HG02884 (cell line): ENCODE measurements around the gene SEMA3A.

Experiments
- ATAC-seq: cut with Tn5 transposase; IDR thresholded peaks from one replicate; pipeline ENCODE4 v1.9.1; 2021; ENCODE audit warnings: mild to moderate bottlenecking, moderate library complexity; ENCODE audit not compliant: unreplicated experiment

The SEMA3A gene

GRCh38 chr7:84112771-84113170 lies 81.8 kb downstream of the SEMA3A start:
- ATAC-seq, result no peak

GRCh38 chr7:84111842-84112241 lies 82.7 kb downstream of the SEMA3A start:
- ATAC-seq, result no peak

GRCh38 chr7:84110400-84110799 lies 84.2 kb downstream of the SEMA3A start:
- ATAC-seq, result no peak

- ATAC-seq, result no peak
Measured at GRCh38 chr7:84108787-84109186, 85.8 kb downstream of the SEMA3A start.

- no peak for ATAC-seq
Measured at GRCh38 chr7:84108119-84108518, 86.5 kb downstream of the SEMA3A start.

GRCh38 chr7:84107259-84107658 lies 87.3 kb downstream of the SEMA3A start:
- no peak for ATAC-seq

- no peak for ATAC-seq
Measured at GRCh38 chr7:84106291-84106690, 88.3 kb downstream of the SEMA3A start.

- ATAC-seq, result no peak
Measured at GRCh38 chr7:84105586-84105985, 89.0 kb downstream of the SEMA3A start.

GRCh38 chr7:84104826-84105225 lies 89.8 kb downstream of the SEMA3A start:
- ATAC-seq, result no peak

- ATAC-seq, result no peak
Measured at GRCh38 chr7:84102213-84102612, 92.4 kb downstream of the SEMA3A start.

GRCh38 chr7:84100866-84101265 lies 93.7 kb downstream of the SEMA3A start:
- no peak for ATAC-seq

- ATAC-seq, result no peak
Measured at GRCh38 chr7:84095971-84096370, 98.6 kb downstream of the SEMA3A start.

GRCh38 chr7:84092207-84092606 lies 102.4 kb downstream of the SEMA3A start:
- ATAC-seq, result no peak

GRCh38 chr7:84091318-84091717 lies 103.3 kb downstream of the SEMA3A start:
- ATAC-seq, result no peak

- no peak for ATAC-seq
Measured at GRCh38 chr7:84088802-84089201, 105.8 kb downstream of the SEMA3A start.

GRCh38 chr7:84085998-84086397 lies 108.6 kb downstream of the SEMA3A start:
- ATAC-seq, result no peak

- ATAC-seq, result no peak
Measured at GRCh38 chr7:84085147-84085546, 109.4 kb downstream of the SEMA3A start.

GRCh38 chr7:84083846-84084245 lies 110.7 kb downstream of the SEMA3A start:
- no peak for ATAC-seq

- ATAC-seq, result no peak
Measured at GRCh38 chr7:84081973-84082522, 112.5 kb downstream of the SEMA3A start.

GRCh38 chr7:84077336-84077735 lies 117.3 kb downstream of the SEMA3A start:
- no peak for ATAC-seq

- ATAC-seq, result no peak
Measured at GRCh38 chr7:84076219-84076618, 118.4 kb downstream of the SEMA3A start.

GRCh38 chr7:84073186-84073875 lies 121.3 kb downstream of the SEMA3A start:
- ATAC-seq, result no peak

- ATAC-seq, result no peak
Measured at GRCh38 chr7:84070770-84071169, 123.8 kb downstream of the SEMA3A start.
